Brain microvascular endothelial cell (primary cell): ENCODE data around the gene DEPDC5.

Experiments used
- DNase-seq: peaks from one replicate; pipeline ENCODE4 v3.0.0-alpha.2; 2020
- H3K27ac ChIP-seq: fragments of 250-450 bp; sonication (Bioruptor Pico); 2 replicates; pipeline ENCODE4 v1.5.1; 2020; ENCODE audit warnings: mild to moderate bottlenecking, moderate library complexity
- H3K27me3 ChIP-seq: fragments of 250-450 bp; sonication (Bioruptor Pico); replicated peaks from 2 replicates; pipeline ENCODE4 v1.5.1; 2020; ENCODE audit warnings: mild to moderate bottlenecking
- H3K36me3 ChIP-seq: fragments of 250-450 bp; sonication (Bioruptor Pico); replicated peaks from 2 replicates; pipeline ENCODE4 v1.5.1; 2020; ENCODE audit warnings: mild to moderate bottlenecking
- H3K4me3 ChIP-seq: 2 replicates; pipeline ENCODE4 v1.5.1; 2011; ENCODE audit warnings: low read depth, mild to moderate bottlenecking, control low read depth, low read length, moderate library complexity
- CTCF ChIP-seq: IDR thresholded peaks from 2 replicates; pipeline ENCODE4 v1.5.1; 2011; ENCODE audit warnings: low read depth, mild to moderate bottlenecking, moderate library complexity, low read length, control low read depth, inconsistent platforms; ENCODE audit errors: missing control alignments
- in situ Hi-C: cut with HindIII; loops from 2 replicates; pipeline ENCODE4 v1.10.0; 2017; ENCODE audit warnings: low sequenced_read_pairs, low pct_ligation_motif_present

Gene DEPDC5

GRCh38 chr22:31825513-31825912, 71.7 kb downstream of the DEPDC5 start:
- Histone ChIP-seq H3K27me3 (no peaks in the 10 kb centered on the region), H3K4me3 (no peak overlapping the region), H3K36me3 (peaks cover 21% of the 10 kb centered on the region), H3K27ac (no peak overlapping the region)
- no peak for TF ChIP-seq CTCF
- no peak for DNase-seq
- in situ Hi-C loops: no loop called here

- Histone ChIP-seq H3K4me3 (no peak overlapping the region), H3K27me3 (no peaks in the 10 kb centered on the region), H3K27ac (no peak overlapping the region), H3K36me3 (peaks cover 12% of the 10 kb centered on the region)
- in situ Hi-C loops: no loop called here
- TF ChIP-seq CTCF: no peak
- no peak for DNase-seq
Measured at GRCh38 chr22:31826443-31826842, 72.6 kb downstream of the DEPDC5 start.

- in situ Hi-C loops: no loop called here
- Histone ChIP-seq H3K4me3 (no peak overlapping the region), H3K36me3 (no peaks in the 10 kb centered on the region), H3K27me3 (no peaks in the 10 kb centered on the region), H3K27ac (peak overlapping the region; percentile 93)
- no peak for TF ChIP-seq CTCF
- peak; percentile 36 for DNase-seq
Measured at GRCh38 chr22:31828739-31829138, 74.9 kb downstream of the DEPDC5 start.

GRCh38 chr22:31829505-31829904, 75.7 kb downstream of the DEPDC5 start:
- DNase-seq: peak; percentile 93
- Histone ChIP-seq H3K4me3 (no peak overlapping the region), H3K27ac (peak overlapping the region; percentile 93)

GRCh38 chr22:31830721-31831070, 76.9 kb downstream of the DEPDC5 start:
- TF ChIP-seq CTCF: no peak
- Histone ChIP-seq H3K27ac (peak overlapping the region; percentile 93), H3K4me3 (no peak overlapping the region), H3K36me3 (no peaks in the 10 kb centered on the region), H3K27me3 (no peaks in the 10 kb centered on the region)
- in situ Hi-C loops: no loop called here
- DNase-seq: no peak

More at GRCh38 chr22:31829505-31829904, 75.7 kb downstream of the DEPDC5 start:
- in situ Hi-C loops: no loop called here
- TF ChIP-seq CTCF: no peak
- Histone ChIP-seq H3K27me3 (no peaks in the 10 kb centered on the region), H3K36me3 (no peaks in the 10 kb centered on the region)

- DNase-seq: no peak
Measured at GRCh38 chr22:31833930-31834329, 80.1 kb downstream of the DEPDC5 start.

More at GRCh38 chr22:31833930-31834329, 80.1 kb downstream of the DEPDC5 start:
- TF ChIP-seq CTCF: no peak
- Histone ChIP-seq H3K36me3 (peaks cover 2% of the 10 kb centered on the region), H3K27me3 (no peaks in the 10 kb centered on the region), H3K27ac (no peak overlapping the region), H3K4me3 (no peak overlapping the region)
- in situ Hi-C loops: no loop called here
